ENCODE results near the gene HRH1.
A peak's percentile ranks its signal among the peaks of the same experiment; 100 is the strongest.
"Not testable (repeated sequence)": the region's sequence is repeated elsewhere in the genome, so short reads cannot be mapped to it uniquely, and the experiment has no call there.

Gene HRH1

DNA sequence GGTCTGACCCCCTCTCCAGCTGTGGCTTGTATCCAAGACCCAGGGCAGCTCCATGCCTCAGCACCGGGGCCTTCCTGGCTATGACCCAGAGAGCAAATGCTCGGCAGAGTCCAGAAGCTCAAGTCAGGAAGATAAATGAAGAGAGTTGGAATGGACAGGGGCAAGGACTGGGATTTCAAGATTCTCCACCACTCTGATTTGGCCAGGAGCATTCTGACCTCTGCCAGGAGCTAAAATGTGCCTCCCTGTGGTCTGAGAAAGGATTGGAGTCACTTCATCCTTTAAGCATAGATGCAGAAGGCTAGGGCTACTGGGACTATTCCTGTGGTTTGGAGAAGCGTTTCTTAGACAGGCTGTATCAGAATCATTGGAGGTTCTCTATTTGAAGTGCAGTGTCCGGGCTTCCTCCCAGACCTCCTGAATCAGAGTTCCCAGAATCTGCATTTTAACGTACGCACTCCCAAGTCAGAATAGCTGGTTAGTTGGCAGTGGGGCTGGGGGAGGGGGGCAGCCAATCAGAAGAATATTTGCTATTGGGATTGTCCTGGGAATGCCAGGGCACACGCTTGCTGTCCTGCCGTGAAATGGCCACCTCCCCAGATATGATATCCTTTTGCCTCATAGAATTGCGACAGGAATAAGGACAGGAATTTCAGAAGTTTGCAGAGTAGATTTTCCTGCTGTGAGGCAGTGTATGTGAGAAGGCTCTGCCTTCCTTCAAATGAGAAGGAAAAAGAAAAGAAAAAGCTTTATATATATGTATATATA lies 57.4 kb downstream of the HRH1 start:
- DNase-seq: no peak

DNA sequence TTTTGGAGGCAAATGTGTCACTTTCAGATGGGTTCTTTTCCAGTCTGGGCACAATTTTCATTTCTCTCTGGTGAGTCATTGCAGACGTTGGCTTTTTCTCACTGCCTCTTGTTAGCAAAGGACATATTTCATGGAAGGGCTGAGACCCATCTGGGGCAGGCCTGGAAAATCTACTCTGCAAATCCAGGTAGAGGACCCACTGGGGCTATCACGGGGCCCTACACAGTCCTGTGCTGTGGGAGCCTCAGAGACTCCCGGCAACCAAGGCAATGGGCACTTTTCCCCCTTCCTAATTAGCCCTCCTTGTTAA lies 58.0 kb downstream of the HRH1 start:
- no peak for DNase-seq

DNA sequence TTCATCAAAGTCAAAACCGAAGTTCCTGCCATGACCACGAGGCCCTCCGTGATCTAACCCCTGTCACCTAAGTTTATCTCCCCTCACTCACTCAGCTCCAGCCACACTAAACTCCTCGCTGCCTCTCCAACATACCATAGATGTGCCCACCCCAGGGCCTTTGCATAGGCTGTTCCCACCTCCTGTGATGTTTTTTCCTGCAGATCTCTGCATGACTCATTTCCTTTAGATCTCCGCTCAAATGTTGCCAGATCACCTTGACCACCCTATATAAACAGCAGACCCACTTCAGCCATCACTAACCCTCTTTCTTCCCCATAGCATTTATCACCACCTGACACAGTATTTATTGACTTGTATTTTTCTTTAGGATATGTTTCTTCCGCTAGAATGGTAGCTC lies 58.5 kb downstream of the HRH1 start:
- no peak for DNase-seq

- DNase-seq: no peak
These were observed 59.6 kb downstream of the HRH1 start for GRCh38 chr3:11213810-11214450.

DNA sequence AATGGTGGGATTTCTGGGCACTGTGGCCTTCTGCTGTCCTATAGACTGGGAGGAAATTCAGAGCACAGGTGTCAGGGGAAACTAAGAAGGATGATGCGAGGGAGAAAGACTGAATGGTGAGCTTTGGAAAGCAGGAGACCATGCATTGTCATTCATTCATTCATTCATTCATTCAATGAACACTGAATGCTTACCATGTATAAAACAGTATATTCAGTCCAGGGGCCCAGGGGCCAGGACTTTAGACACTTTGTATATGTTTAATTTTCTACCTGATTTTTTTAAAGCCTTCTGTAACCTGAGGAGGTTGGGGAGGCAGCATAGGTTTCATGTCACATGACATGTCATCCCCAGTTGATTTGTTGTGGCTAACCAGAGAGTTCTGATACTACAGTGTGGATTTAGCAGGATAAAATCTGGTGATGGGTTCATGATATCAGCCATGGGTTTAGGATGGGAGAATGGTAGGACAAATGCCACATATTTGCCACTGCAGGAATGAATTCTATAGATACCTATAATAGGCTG lies 60.2 kb downstream of the HRH1 start:
- no peak for DNase-seq

DNA sequence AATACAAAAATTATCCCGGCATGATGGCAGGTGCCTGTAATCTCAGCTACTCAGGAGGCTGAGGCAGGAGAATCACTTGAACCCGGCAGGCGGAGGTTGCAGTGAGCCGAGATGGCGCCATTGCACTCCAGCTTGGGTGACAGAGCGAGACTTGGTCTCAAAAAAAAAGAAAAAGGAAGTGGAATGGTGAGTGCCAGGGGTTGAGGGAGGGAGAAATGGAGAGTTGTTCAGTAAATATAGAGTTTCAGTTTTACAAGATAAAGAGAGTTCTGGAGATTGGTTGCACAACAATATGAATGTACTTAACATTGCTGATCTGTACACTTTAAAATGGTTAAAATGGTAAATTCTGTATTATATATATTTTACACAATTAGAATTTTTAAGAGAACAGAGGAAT lies 63.1 kb downstream of the HRH1 start:
- DNase-seq: not testable (repeated sequence)

- no peak for DNase-seq
These were observed 65.9 kb downstream of the HRH1 start for GRCh38 chr3:11220230-11220629.

DNA sequence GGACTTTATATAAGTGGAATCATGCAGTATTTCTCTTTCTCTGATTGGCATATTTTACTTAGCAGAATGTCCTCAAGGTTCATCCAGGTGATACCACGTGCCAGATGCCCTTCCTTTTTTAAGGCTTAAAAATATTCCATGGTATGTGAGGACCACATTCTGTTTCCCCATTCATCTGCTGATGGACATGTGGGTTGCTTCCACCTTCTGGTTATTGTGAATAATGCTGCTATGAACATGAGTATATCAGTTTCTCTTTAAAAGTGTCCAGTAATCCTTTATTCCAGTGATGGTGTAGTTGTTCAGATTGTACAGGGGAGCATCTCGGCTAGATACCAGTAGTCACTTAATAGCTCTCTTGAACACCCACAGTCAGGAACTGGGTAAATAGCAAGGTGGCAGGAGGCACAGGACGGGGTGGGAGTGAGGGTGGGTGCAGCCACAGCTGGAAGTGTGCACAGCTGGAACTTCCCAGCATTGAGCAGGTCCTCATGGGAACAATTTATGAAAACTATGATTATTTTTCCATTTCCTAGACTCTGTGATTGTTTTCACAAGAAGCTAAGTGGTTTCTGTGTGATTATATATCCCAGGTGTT lies 67.6 kb downstream of the HRH1 start:
- DNase-seq: no peak

- DNase-seq: no peak
These were observed 69.7 kb downstream of the HRH1 start for GRCh38 chr3:11224010-11224409.

DNA sequence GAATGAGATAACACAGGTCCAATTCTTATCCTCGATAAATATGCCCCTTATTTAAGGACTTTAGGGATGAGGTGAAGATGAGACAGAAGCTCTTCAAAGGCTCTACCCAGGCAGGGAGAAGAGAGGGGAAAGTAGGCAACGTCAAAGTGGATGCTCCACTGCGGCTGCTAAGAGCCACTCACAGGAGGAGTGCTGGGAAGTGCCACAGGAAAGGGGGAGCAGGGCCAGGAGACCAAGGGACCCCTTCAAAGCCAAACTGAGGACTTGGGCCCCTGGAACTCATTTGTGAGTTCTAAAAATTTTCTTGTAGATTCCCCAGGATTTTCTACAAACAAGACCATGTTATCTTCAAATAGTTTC lies 70.6 kb downstream of the HRH1 start:
- no peak for DNase-seq

- no peak for DNase-seq
These were observed 71.7 kb downstream of the HRH1 start for GRCh38 chr3:11226042-11226370.

DNA sequence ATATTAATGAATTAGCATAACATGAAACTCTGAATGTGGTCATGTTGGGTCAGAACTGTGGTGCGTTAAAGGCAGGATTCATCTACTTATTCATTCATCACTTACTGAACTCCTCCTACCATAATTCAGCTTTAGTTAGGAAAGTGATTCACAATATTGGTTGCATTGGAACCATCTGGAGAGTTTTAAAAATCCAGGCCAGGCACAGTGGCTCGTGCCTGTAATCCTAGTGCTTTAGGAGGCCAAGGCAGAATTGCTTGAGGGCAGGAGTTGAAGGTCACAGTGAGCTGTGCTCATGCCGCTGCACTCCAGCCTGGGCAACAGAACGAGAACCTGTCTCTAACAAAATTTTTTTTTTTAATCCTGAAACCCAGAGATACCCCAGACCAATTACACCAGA lies 73.7 kb downstream of the HRH1 start:
- DNase-seq: no peak

DNA sequence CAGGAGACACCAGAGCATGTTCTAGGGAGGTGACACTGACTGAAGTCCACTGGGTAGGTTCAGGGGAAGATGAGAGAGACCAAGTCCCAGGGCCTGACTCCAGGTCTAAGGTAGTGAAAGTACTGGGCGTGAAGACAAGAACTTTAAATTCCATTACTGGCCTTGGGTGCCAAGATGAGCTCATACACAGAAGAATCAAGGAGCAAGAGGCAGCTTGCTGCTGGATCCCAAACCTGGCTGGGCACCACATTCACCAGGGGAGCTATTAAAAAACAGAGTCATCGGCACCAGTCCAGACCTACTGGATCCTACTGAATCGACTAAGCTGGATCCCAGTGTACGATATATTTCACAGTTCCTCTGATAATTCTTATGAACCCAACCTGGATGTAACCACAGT lies 75.8 kb downstream of the HRH1 start:
- no peak for DNase-seq

GRCh38 chr3:11230832-11231231 lies 76.5 kb downstream of the HRH1 start:
- DNase-seq: no peak

DNA sequence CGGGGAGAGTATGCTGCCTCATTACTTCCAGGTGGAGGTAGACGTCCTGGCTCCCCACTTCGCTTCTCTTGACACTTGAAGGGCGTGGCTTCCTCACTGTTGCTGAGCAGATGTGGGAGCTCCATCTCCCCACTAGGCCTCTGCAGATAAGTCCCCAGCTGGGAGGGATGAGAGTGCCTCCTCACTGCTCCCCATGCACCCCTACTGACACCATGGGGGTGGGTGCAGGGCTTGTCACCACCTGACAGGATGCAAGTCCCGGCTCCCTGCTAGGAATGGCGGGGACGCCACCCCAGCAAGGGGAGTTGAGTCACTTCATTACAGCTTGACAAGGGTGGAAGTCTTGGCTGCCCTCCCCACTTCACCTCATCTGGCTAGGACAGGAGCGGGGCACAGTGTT lies 81.1 kb downstream of the HRH1 start:
- no peak for DNase-seq

DNA sequence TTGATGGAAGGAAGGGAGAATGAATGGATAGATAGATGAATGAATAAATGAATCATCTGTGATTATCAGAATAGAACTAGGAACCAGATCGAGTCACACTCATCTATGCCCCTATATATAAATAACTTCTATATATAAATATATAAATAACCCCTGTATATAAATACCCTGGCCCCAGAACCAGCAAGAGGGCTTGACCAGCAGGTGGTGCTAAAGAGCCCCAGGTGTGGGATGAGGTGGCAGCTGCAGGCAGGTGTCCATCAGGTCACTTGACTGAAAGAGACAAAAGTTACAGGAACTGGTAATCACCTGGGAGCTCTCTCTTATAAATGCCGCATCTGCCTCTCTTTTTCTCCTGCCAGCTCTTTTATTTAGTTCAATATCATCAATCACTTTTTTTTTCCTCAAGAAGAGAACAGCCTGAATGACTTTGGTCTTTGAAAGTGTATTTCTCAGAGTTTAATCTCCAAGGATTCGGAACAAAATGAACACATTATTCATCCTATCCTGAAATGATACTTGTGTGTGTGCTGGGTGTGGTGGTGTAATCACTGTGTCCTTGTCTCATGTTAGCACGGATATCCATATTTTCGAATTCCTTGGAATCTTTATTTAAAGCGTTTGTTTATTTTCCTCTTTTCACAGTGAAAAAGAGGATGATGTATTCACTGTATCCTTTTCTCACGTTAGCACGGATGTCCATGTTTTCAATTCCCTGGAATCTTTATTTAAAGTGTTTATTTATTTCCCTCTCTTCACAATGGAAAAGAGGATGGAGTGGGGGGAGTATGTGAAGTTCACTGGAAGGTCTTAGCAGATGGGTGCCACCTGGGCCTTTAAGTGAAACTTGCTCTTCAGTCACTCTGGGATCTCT lies 82.5 kb downstream of the HRH1 start:
- peak; percentile 23 for DNase-seq

DNA sequence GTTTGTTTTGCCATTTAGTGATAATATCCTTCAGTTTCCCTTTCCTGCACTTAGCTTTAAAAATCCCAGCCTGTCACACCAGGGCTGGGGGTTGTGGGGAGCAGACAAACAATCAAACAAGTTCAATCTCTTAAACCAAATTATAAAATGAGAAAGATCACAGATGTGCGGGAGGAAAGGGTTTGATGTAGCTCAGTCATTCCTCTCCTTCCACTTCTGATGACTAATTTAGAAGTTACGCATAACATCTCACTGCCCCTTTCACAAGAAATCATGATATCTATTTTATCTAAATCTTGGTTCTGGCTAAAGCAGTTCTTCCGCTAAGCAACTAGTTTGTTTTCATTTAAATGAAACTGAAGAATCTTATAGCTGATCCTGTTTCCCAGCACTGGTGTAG lies 83.8 kb downstream of the HRH1 start:
- DNase-seq: peak; percentile 53

DNA sequence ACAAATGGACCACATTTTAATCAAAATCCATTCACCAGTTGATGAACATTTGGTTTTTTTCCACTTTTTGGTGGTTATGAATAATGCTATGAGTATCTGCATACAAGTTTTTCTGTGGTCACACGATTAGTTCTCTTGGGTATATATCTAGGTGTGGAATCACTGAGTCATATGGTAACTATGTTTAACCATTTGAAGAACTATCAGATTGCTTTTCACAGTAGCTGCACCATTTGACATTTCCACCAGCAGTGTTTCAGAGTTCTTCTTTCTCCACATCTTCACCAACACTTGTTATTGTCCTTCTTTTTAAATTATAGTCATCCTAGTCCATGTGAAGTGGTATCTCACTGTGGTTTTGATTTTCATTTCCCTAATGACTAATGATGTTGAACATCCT lies 84.6 kb downstream of the HRH1 start:
- DNase-seq: peak; percentile 79

DNA sequence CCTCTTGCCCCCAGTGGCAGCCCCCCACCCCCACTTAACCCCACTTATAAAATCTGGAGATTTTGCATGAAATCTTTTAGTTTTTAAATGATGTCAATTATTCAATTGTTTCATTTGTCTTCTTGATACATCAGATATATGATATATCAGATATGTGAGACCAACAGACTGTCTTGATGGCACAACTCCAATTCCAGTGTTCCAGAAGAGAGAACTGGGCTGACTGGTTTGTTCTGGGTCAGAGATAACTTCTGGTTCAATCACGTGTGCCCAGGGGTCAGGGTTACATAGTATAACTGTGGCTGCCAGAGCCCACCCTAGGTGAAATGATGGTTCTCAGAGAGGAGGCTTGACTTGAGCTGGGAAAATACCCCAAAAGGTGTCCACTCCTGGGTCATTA lies 85.5 kb downstream of the HRH1 start:
- DNase-seq: no peak

DNA sequence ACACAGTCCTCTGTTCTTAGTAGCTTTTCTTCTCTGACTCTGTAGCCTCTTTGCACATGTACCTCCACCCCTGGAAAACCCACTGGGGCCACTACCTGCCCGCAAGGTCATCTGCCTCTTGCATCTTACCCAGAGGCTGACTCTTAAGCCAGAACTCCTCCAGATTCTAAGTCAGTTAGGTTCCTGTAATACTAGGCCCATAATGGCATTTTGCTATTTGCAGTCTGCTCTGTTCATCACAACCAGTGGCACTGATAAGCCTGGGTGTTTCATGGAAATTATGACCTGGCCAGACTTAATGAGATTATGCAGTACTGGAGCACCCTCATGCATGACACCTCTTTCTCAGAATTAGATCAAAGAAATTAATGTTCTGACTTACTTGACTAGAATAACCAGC lies 86.2 kb downstream of the HRH1 start:
- DNase-seq: no peak

DNA sequence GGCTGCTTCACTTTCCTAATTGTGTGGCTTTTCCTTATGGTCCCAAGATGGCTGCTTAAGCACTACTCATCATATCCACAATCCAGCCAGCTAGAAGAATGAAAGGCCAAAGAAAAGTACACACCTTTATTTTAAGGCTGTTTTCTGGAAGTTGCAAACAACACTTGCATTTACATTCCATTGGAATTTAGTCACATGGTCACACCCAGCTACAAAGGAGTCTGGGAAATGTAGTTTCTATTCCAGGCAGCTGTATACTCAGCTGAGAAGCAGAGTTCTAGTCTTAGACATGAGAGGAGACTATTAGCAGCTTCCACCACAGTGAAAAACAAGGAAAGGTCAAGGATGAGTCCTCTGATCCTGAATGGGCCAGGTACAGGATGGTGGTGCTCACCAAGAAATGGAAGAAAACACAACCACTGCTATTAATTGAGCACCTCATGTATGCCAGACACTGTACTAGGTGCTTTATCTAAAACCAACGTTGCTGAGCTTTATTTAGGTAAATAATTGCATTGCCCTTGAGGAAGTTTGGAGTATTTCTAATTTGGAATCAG lies 89.9 kb downstream of the HRH1 start:
- DNase-seq: no peak

DNA sequence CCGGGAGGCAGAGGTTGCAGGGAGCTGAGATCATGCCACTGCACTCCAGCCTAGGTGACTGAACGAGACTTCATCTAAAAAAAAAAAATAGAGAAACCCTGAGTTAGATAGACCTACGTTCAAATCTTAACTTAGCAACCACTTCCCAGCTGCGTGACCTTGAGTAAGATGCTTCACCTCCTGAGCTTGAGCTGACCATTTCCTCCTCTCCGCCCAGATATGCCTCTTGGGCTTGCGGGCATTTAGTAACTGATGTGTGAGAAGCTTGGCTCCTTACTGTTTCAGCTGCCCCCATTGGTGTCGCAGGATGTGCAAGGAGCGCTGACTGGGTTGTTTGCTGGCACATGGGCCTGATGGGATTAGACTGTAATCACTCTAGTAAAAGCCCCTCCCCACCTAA lies 91.0 kb downstream of the HRH1 start:
- no peak for DNase-seq

Data from amniotic stem cell (primary cell).